GM23248 (cell line): ENCODE measurements around the gene TMEM145.

ENCODE experiments used
- EZH2 ChIP-seq: fragments of 200-600 bp; sonication (generic); IDR thresholded peaks from 2 replicates; pipeline ENCODE4 v1.6.1; 2018; ENCODE audit warnings: antibody characterized with exemption, mild to moderate bottlenecking; ENCODE audit not compliant: insufficient read depth, poor library complexity, severe bottlenecking
- EZH2phosphoT487 ChIP-seq: fragments of 200-600 bp; sonication (generic); IDR thresholded peaks from 2 replicates; pipeline ENCODE4 v1.6.1; 2018; ENCODE audit warnings: antibody characterized with exemption, moderate library complexity, mild to moderate bottlenecking, low read depth; ENCODE audit not compliant: insufficient read depth

GRCh38 chr19:42335374-42335936 lies 22.3 kb downstream of the TMEM145 start:
- TF ChIP-seq EZH2 (no peak), EZH2phosphoT487 (no peak)
